Gastrocnemius medialis (tissue), 4 donors: ENCODE data around the gene IGSF9.

Experiments used
- CTCF ChIP-seq, 5 experiments: fragments of 450-650 bp in 3 of 5; fragments of 200-600 bp in 2 of 5; sonication (generic) in 2 of 5; IDR thresholded peaks in 4 of 5; conservative IDR thresholded peaks in 1 of 5; 1 replicate in 4 of 5; 2 replicates in 1 of 5; pipeline ENCODE4 v1.5.1; 2016 to 2019; ENCODE audit warnings: antibody characterized with exemption in 5 of 5, mild to moderate bottlenecking in 3 of 5, moderate library complexity in 3 of 5
- POLR2A ChIP-seq, 2 donors: fragments of 450-650 bp; IDR thresholded peaks; one replicate each; pipeline ENCODE4 v1.6.1; 2017; ENCODE audit warnings: antibody characterized with exemption in 2 of 2, mild to moderate bottlenecking in 2 of 2, moderate library complexity in 2 of 2

- TF ChIP-seq POLR2A (IDR thresholded peaks at IDR 0.05): no peak
- no peak for TF ChIP-seq CTCF (IDR thresholded peaks at IDR 0.05 in 4 of 5, conservative IDR thresholded peaks at IDR 0.05 in 1 of 5)
Measured at GRCh38 chr1:159931101-159931794, 14.2 kb downstream of the IGSF9 start.
